T-helper 2 cell (primary cell): ENCODE measurements around the gene PLEKHG1.

ENCODE experiments used
- DNase-seq, 5 experiments: peaks; one replicate each; pipeline versions ENCODE4 v3.0.0 to v3.0.0-alpha.2; 2012 to 2022

Gene PLEKHG1

DNA sequence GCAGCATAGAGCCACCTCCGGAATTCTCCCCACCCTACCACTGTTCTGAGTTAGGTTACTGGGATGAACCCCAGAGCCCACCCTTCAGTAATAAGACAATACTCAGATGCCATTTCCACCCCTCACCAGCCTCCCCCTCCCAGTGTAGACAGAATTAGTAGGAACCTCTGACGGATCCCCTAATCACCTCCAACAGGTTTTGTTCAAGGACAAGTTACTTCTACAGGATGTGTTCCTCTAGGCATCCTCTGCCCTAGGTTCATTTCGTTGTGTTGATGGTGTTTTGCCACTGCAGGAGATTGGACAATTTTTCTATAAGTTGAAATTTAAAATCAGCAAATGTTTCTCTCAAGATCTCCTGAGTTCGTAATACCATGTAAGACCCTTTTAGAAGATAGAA lies 22.8 kb downstream of the PLEKHG1 start:
- DNase-seq: no peak

DNA sequence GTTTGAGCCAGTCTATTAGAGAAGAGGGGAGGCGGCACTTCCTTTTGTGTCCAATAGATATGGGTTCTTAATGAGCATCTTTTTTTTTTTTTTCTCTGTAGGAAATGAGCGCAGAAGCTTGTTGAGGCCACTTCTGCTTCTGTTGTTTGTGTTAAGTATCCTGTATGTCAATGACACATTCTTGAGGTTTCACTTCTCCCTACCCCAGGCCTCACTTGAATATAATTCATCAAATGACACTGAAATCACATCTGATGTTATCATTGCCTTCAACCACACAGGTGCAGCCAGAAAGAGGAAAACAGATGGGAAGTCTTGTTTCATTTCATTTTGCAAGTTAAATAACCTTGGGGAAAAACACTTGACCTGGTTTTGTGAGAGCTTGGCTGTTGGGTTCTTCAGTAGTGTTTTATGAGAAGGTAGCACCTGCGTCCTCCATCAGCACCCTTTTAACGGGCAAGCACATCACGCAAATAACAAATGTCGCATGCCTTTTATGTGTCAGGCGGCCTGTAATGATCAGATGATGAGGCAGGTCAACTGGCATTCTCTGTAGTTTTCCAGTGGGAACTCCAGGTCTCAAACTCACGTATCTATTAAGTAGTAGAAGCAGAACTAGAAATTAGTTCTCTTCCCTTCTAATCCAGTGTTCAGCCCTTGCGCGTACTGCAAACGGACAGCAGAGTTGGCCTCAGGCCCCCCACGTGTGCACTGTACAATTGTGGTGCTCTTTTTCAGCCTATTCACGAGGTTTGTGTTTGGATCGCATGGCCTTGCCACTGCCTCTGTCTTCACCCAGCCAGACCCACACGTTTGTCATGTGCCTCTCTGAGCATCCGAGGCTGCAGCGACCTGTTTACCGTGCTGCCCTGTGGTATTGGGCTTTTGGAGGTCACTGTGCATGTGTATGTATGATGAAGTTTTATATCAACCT lies 23.5 kb downstream of the PLEKHG1 start:
- DNase-seq: peak in 1 of 5 experiments; percentile 41

DNA sequence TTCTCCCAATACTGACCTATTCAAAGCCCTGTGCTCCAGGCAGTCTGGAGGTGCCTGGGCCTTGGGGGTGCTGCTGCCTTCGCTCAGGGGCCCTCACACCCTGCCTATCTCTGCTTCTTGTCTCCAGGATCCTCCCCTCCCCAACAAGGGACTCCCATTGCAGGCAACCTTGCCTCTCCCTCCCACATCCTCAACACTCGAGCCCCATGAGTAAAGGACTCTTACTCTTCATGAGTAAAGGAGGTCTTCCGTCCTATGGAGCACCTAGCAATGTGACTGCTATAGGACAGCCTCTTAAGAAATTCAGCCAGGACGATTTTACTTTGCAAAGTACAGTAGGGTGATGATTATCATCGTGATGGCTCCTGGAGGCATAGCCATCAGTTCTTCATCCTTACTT lies 24.5 kb downstream of the PLEKHG1 start:
- no peak for DNase-seq

DNA sequence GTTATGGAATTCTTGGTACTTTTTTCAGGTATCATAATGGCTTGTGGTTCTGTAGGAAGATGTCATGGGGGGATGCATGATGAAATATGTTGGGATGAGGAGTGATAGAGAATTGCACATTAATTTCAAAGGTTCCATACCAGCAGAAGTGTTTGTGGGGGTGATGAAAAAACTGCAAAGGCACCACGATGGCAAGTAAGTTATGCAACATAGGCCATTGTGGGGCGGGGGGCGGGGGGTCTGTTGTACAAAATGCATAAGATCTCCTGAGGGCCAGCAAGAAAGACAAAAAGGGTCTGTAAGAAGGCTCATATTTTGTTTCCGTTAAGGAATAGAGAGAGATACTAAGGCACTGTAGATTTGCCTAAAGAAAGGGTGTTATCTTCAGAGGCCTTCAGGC lies 26.2 kb downstream of the PLEKHG1 start:
- no peak for DNase-seq

DNA sequence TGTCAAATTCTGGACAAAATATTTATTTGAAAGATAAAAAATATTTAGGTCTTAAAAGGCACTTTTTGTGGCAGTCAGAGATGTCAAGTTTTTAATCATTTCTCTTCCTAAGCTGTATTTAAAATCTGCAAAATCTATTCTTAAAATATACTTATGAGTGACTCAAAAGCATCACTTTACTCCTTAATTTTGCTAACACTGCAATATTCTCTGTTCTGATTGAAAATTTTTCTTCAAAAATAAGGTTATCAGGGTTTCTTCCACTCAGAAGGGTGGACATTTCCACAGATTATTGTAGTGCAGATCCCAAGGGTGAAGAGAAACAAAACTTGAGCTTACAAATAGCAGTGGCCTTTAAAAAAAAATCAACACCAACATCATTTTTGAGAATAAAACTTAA lies 27.5 kb downstream of the PLEKHG1 start:
- no peak for DNase-seq

DNA sequence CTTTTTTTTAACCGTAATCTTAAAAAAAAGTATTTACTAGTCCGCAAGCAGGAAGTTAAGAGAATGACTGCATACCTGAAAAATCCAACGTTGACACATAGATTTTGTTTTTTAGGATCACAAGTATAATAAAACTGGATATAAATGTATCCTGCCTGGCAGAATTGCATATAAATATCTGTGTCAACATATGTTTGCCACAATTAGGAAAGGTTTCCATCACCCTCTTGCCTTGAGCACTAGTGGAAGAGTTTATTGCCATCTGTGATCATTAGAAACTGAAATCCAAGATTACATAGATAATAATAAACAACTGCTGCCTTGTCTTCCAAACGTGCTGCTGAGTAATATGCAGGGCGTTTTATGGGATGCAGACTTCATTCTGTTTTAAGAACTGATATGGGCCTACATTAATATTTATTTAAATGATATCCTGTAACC lies 27.9 kb downstream of the PLEKHG1 start:
- no peak for DNase-seq

DNA sequence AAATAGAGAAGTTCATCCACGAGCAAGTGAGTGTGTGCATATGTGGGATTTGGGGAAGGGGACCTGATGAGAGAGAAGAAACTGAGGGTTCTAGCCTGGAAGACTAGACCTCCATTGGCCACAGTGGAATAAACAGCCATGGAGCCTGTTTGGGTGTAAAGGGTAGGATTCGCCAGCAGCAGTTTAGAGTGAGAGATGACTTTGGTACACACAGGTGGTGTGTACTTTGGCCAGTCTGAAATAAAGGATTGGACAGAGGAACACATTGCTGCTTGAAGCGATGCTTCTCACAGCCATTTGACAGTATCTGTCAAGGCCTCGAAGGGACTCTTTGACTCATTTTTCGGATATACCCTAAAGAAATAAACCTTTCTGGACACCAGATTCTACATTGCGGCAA lies 29.2 kb downstream of the PLEKHG1 start:
- DNase-seq: no peak

DNA sequence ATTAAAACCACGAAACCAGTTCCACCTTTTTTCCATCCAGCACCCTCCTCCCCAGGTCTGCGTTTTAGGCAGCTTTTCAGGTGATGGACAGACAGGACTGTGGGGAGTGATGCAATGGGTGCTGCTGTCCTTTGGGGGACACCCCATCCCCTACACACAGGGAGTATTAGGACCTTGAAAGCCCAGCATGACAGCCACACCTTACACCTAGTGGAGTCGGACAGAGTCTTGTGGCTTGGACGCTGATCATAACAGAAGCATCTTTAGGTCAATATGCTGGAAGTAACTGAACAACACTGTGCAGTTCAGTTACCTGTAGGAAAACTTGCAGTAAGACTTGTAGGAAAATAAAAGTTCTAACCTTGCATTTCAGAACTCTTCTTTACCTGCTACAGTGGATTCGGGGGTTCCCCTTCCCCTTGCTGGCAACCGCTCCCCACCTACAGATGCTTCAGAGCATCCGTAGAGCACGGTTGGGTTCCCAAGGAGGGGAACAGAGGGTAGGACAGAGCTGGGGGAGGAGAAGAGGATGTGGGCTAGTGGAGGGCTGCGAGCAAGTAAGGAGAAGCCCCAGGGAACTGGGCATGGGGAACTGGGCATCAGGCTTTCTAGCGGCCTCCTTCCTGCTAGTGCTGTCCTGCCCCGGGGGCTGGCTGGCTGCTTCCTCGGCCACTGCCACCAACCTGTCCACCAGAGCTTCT lies 31.7 kb downstream of the PLEKHG1 start:
- no peak for DNase-seq

DNA sequence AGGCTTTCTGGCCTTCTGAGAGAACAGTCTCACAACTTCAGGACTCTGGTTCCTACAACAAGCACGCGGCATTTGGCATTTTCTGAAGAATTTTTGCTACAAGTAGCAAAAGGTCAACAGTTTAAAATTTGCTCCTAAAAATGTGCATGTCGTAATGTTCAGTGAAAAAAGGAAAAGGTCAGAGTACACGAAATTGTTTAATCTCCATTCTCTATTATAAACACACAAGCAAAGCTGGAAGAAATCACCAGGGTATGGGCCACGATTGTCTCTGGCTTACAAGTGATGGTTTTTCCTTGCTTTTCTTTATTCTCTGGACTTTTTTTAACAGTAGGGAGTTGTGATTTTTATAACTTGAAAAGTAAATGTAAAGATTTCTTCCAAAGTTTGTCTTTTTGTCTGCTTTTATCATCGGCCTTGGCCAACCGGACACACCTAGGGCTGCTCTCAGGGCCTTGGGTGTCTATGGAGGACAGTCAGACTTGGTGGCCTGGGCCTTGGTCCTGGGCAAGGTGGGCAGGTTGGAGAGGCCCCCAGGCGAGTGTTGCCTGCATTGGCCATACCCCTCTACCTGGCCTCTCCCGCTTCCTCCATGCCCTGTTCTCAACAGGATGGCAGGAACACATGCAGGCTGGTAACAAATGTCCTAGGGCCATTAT lies 32.4 kb downstream of the PLEKHG1 start:
- no peak for DNase-seq

DNA sequence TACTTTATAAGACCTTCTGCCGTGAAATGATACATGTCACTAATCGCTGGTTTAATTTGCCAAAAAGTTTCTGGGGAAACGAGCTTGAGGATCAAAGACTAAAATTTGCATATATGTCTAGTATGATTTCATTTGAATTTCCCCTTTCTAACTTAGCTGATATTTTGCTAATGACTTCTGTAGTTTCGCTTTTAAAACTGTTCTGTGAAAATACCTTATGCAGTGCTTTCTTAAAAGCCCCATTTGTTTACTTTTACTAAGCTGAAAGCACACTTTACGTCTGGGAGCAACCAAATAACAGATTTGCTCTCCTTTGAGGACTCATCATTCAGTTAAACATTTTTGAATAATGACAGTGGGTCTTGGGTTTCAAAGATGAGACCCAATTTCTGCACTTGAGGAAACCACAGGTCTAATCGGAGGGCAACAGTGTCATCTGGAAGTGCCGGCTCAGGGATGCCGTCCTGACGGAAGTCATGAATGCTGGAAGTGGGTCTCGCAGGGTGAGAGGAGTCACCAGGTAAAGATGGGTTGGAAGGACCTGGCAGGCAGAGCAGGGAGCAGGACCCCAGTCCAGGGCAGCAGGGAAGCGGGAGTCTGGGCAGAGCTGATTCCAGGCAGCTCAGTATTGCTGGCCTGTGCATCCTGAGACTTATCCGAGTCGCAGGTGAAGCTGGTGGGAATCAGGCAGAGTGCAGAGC lies 33.2 kb downstream of the PLEKHG1 start:
- DNase-seq: peak in 1 of 5 experiments; percentile 6

DNA sequence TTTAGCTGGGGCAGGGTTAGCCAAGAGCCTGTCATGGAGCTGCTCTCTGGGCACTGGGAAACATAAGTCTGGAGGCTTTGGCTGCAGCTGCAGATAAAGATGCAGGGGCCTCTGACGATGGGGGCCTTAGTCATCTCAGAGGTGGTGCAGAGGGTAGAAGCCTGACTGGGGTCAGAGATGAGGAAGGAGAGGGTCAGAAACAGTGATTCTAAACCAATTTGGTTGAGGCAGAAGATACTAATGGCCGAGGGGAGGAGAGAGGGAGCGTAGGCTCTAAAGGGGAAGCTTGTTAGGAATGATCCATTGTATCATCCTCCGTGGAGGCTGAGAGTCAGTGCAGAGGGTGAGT lies 33.8 kb downstream of the PLEKHG1 start:
- no peak for DNase-seq

DNA sequence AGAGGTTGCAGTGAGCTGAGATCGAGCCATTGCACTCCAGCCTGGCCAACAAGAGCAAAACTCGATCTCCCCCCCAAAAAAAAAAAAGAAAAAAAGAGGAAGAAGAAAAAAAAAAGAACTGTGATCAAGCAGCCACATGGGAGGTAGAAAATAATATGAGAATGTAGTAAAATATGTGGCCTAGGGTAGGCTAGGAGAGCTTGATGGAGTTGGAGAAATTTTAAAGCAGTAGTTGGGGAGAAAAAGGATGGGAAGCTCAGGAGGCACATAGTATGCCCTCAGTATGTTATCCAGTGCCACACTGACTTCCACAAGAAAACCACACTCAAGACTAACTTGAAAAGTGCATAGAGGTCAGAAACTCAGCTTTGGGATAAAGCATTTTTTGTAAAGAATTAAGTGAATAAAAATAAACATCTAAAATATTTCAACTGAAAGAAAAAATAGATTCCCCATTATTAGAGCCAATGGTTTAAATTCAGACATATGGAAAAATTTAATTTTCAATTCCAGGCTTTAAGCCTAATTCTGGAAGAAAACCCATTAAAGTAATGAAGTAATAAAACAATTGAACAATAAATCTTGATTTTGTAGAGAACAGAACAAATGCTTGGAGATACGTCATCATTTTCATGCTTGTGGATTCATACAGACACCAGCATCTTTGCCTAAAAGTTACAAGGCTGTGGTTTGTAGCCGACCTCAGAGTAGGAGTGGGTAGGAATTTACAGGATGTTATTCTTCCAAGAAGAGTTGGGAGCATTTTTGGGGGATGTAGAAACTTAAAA lies 34.7 kb downstream of the PLEKHG1 start:
- no peak for DNase-seq

DNA sequence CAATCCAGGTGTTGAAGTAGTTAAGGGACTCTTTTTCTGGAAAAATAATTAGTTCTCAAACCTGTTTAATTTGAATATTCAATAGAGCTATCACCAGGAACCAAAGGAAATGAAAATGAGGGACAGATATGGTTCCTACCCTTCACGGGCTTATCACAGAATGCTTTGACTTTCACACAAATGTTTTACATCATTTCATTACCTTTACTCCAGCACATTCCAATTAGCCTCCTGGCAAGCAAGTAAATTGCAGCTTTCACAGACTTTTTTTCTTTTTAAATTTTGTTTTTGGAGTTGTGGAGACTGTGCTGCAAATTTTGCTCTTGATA lies 35.2 kb downstream of the PLEKHG1 start:
- DNase-seq: no peak

DNA sequence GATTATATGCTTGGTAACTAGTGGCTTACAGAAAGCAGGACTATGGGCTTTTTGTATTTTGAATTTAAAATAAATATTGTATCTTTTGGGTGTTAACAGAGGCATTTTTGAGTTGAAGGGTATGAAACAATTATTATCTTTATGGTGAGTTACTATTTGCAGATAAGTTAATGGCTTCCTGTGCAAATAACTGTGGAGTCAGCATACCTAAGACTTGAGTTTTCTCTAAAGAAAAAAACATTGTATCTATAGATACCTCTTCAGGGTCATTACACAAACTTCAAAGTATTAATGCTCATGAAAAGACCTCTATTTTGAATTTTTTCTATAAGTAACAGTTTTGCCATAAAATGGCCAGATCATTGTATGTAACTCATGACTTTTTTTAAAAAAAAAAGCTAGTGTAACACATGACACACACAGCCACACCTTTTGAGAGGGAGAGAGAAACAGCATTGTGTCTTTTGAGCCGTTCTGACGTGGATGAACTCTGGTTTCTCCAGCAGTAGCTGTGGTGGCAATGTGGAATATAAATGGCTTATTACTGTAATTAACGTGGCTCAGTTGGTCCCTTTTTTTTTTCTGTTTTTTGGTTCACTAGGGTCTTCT lies 36.3 kb downstream of the PLEKHG1 start:
- DNase-seq: no peak

DNA sequence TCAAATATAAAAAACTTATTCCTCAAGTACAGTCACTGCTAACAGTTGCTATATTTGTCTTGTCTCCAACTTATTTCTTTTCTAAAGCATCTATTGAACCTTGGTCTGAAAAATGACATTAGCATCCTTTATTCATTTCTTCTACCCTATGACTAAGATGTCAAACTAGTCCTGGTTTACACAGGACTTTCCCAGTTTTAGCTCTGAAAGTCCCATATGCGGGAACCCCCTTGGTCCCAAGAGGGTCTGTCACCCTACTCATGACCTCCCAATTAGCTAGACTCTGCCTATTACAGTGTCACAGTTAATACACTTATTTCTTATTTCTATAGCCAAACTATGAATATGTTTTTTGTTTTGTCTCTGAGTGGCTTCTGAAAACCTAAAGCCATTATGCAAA lies 37.1 kb downstream of the PLEKHG1 start:
- DNase-seq: no peak

DNA sequence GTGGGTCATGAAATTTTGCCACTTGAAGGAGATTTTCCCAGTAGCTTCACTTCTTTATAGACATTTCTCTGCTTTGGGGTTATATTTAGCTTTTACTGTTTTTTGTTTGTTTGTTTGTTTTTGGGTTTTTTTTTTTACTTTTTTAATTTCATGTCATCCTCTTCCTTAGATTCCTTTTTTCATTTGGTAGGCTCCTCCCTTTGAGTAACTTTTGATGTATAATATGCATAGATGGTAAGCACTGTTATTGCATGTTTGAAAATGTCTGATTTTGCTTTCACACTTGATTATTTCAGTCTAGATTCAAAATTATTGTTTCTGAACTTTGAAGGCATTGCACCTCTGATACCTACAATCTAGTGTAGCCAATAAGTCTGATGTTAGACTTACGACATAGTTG lies 37.6 kb downstream of the PLEKHG1 start:
- DNase-seq: no peak

DNA sequence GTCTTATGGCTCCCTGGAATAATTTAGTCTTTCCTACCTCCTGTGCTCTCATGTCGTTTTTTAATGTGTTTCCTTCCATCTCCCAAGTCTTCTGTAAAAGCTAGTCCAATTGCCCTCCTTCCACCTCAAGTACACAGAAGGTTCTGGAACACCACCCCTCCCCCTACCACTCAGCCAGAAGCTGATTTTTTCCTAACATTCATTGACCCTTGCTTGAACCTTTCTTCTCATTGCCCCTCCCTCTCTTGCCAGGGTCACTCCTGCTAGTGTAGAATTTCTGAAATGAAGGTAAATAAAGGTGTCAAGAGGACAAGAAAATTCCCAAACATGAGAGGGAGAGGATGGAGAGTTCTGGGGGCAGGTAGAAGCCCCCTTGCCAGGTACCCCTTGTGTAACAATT lies 38.6 kb downstream of the PLEKHG1 start:
- DNase-seq: no peak

DNA sequence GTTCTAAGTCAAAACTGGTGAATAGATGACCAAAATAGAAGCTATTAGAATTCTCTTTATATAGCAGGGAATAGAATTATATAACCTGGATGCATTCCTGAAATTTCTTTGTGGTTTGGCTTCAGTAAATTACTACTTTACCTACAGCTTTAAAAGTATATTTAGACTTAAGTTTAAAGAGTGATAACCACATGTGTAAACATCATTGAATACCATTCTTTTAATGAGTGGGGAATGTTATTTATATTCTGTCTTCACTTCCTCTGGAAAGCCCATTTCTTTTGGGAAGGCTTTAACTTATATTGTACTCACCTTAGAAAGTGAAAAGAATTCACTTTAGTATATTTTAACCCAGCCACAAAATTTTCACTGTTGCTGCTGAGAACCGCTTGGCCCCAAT lies 39.1 kb downstream of the PLEKHG1 start:
- no peak for DNase-seq

DNA sequence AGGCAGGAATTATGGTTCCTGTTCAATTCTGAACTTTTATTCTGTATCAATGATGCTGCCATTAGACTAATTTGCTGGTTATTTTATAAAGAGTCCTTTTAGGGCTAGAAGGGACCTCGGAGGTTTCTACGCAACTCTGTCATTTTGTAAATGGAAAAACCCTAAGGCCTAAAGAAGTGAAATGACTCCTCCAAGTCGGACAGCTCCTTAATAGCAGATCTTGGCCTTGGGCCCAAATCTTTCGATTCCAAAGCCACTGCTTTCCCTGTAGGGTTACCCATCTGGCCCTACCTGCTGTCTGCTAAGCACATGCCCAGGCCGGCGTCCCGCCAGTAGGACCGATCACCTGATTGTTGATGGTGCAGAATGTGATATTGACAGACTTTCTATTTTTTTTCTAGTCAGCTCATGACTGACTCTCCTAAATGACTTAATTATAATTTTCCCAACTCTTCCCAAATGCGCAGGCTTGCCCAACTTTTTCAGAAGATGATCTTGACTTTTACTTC lies 40.2 kb downstream of the PLEKHG1 start:
- DNase-seq: no peak

DNA sequence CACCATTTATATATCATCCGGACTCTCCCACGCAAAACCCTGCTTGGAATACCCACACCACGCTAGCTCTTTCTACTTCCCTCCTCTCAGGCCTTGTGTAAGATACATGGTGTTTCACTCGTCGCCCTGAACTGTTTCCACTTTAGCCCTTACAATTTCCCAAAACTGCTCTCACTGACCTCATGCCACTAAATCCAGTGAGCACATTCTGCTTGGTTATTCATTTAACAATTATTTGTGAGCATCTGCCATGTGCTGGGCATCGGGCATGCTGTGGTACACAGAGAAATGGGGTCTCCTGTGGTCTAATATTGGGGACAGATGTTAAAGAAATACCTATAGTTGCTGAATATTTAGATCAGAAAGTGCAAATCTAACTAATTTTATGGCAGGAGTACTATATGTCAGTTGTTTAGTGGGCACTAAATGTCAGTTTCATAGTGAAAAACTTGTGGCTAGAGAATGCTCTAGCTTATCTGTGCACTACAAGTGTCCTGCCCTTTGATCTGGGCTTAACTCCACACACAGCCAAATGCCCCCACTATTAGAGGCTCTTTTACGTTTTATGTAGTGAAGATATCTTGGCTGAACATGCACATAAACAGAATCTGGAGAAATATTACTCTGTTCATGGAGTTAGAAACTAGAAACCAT lies 41.0 kb downstream of the PLEKHG1 start:
- DNase-seq: no peak
